A549 (cell line): ENCODE results near the gene MZT2A. TPM values are rescaled to one million over a fixed set of nuclear protein-coding genes. Genes with fewer than 3 reads are reported as not detected.
"Not testable (repeated sequence)": the region's sequence is repeated elsewhere in the genome, so short reads cannot be mapped to it uniquely, and the experiment has no call there.

Source experiments
- ATAC-seq, 2 experiments: fragments of 200-7000 bp in 1 of 2; fragments of >200 bp in 1 of 2; cut with Nextera tagmentation in 1 of 2; cut with Tn5 transposase in 1 of 2; 3 replicates each; pipeline versions ENCODE4 v1.8.0 to v1.9.1; 2018 to 2020; ENCODE audit warnings: mild to moderate bottlenecking in 1 of 2, moderate library complexity in 1 of 2
- CTCF ChIA-PET: fragments of 300-600 bp; sonication (Branson Sonifier 250); formaldehyde crosslinking; extraction: SDS; loops from one replicate; lab custom pipeline; 2021; ENCODE audit warnings: antibody characterized with exemption, inconsistent platforms; lab: Yijun Ruan, JAX
- POLR2A ChIA-PET: fragments of 350-600 bp; formaldehyde crosslinking; extraction: SDS; loops from one replicate; lab custom pipeline; 2021; ENCODE audit warnings: antibody characterized with exemption, inconsistent platforms; lab: Yijun Ruan, JAX
- DNase-seq, 2 experiments: peaks; one replicate each; pipeline versions ENCODE4 v3.0.0 to v3.0.0-alpha.2; 2011 to 2016; ENCODE audit warnings: low read depth in 1 of 2, low spot score in 1 of 2
- FAIRE-seq: peaks from 2 replicates; lab custom pipeline; 2011; peaks lifted over from hg19 to GRCh38; lab: Jason Lieb, UNC
- H3K27ac ChIP-seq, 2 experiments: fragments of >200 bp; sonication (Bioruptor Twin); formaldehyde crosslinking; 3 replicates each; pipeline ENCODE4 v1.5.1; 2016 to 2017
- H3K4me1 ChIP-seq: fragments of >200 bp; sonication (Bioruptor Twin); formaldehyde crosslinking; 3 replicates; pipeline ENCODE4 v1.6.1; 2016
- H3K4me2 ChIP-seq: fragments of >200 bp; sonication (Bioruptor Twin); formaldehyde crosslinking; 3 replicates; pipeline ENCODE4 v1.6.1; 2016
- H3K4me3 ChIP-seq: fragments of >200 bp; sonication (Bioruptor Twin); formaldehyde crosslinking; 3 replicates; pipeline ENCODE4 v1.5.1; 2016
- H3K9me3 ChIP-seq: fragments of >200 bp; sonication (Bioruptor Twin); formaldehyde crosslinking; 3 replicates; pipeline ENCODE4 v1.6.1; 2016
- CBX2 ChIP-seq: fragments of 200-600 bp; sonication (generic); IDR thresholded peaks from 2 replicates; pipeline ENCODE4 v1.6.1; 2016; ENCODE audit warnings: low read depth, mild to moderate bottlenecking, borderline replicate concordance
- CEBPB ChIP-seq, 2 experiments: fragments of >200 bp in 1 of 2; sonication (Bioruptor Twin) in 1 of 2; formaldehyde crosslinking in 1 of 2; IDR thresholded peaks; 2 replicates each; pipeline ENCODE4 v1.6.1; 2012 to 2016
- CHD2 ChIP-seq: fragments of 150-350 bp; IDR thresholded peaks from 2 replicates; pipeline ENCODE4 v1.6.1; 2014; ENCODE audit warnings: low read length; ENCODE audit not compliant: partially characterized antibody
- EHF ChIP-seq: fragments of 250-450 bp; sonication (Bioruptor Pico); IDR thresholded peaks from 2 replicates; pipeline ENCODE4 v1.5.0; 2020; ENCODE audit warnings: mild to moderate bottlenecking
- FOSB ChIP-seq: fragments of 250-450 bp; sonication (Bioruptor Pico); IDR thresholded peaks from 2 replicates; pipeline ENCODE4 v1.5.0; 2020; ENCODE audit warnings: mild to moderate bottlenecking, moderate library complexity
- HOXB13 ChIP-seq: fragments of 250-450 bp; sonication (Bioruptor Pico); IDR thresholded peaks from 2 replicates; pipeline ENCODE4 v1.5.0; 2020; ENCODE audit warnings: low read depth, mild to moderate bottlenecking, moderate library complexity
- JUN ChIP-seq, 2 experiments: fragments of >200 bp; sonication (Bioruptor Twin); formaldehyde crosslinking; IDR thresholded peaks; 2 replicates in 1 of 2; 3 replicates in 1 of 2; pipeline ENCODE4 v1.6.1; 2016 to 2017
- JUNB ChIP-seq: fragments of >200 bp; sonication (Bioruptor Twin); formaldehyde crosslinking; IDR thresholded peaks from 2 replicates; pipeline ENCODE4 v1.6.1; 2016
- KDM1A ChIP-seq: fragments of 200-600 bp; sonication (generic); IDR thresholded peaks from 2 replicates; pipeline ENCODE4 v1.6.1; 2016; ENCODE audit warnings: low read depth, mild to moderate bottlenecking
- RAD21 ChIP-seq, 2 experiments: fragments of >200 bp in 1 of 2; sonication (Bioruptor Twin) in 1 of 2; formaldehyde crosslinking in 1 of 2; IDR thresholded peaks in 1 of 2; conservative IDR thresholded peaks in 1 of 2; 2 replicates in 1 of 2; 3 replicates in 1 of 2; pipeline ENCODE4 v1.6.1; 2012 to 2018; ENCODE audit warnings: inconsistent platforms in 1 of 2
- SMC3 ChIP-seq: fragments of >200 bp; sonication (Bioruptor Twin); formaldehyde crosslinking; IDR thresholded peaks from 3 replicates; pipeline ENCODE4 v1.6.1; 2018; ENCODE audit warnings: inconsistent platforms
- ZC3H11A ChIP-seq: fragments of 450-650 bp; IDR thresholded peaks from 2 replicates; pipeline ENCODE4 v1.6.1; 2014; ENCODE audit warnings: antibody characterized with exemption, mild to moderate bottlenecking
- ZNF302 ChIP-seq: fragments of 250-450 bp; sonication (Bioruptor Pico); IDR thresholded peaks from 2 replicates; pipeline ENCODE4 v1.9.0; 2021; ENCODE audit warnings: inconsistent platforms, mild to moderate bottlenecking, moderate library complexity
- WGBS: methylation state at CpG from one replicate; pipeline ENCODE4 v1.1.6; 2017; ENCODE audit errors: missing lambda C conversion rate; 5-methylcytosine and 5-hydroxymethylcytosine counted together
- polyA plus RNA-seq, 4 experiments: library from polyadenylated mRNA; depleted of rRNA in 3 of 4; stranded (reverse); fragments of >200 nt; fragmentation: RNase III in 1 of 4; extraction: RNeasy Plus Mini Kit Qiagen cat#74134 plus additional on column Dnase treatment in 1 of 4; gene quantifications; 2 replicates in 3 of 4; 3 replicates in 1 of 4; pipeline ENCODE4 v1.2.3, GENCODE V29; 2011 to 2017
- TF ChIP-seq, protein P1 (sequence below): fragments of 250-450 bp; sonication (Bioruptor Pico); IDR thresholded peaks from 2 replicates; pipeline ENCODE4 v1.5.0; 2020; ENCODE audit warnings: low read depth, mild to moderate bottlenecking, moderate library complexity

The MZT2A gene
- polyA plus RNA-seq, 2 of the 4 experiments (the other 2 are of a cell fraction) = 69.2 to 119 TPM

GRCh38 chr2:131467722-131468121, 24.5 kb downstream of the MZT2A start:
- H3K4me3 ChIP-seq, ATAC-seq, FAIRE-seq, CTCF ChIA-PET, POLR2A ChIA-PET, H3K9me3 ChIP-seq, H3K4me2 ChIP-seq, H3K27ac ChIP-seq, H3K4me1 ChIP-seq, DNase-seq: not testable (repeated sequence)
- 87% methylated on average over 10 of the region's 10 CpGs for WGBS

- H3K4me3 ChIP-seq, FAIRE-seq, H3K27ac ChIP-seq, H3K9me3 ChIP-seq, DNase-seq, H3K4me2 ChIP-seq, H3K4me1 ChIP-seq, CTCF ChIA-PET, ATAC-seq, POLR2A ChIA-PET: not testable (repeated sequence)
- 39% methylated on average over 2 of the region's 2 CpGs for WGBS
Measured at GRCh38 chr2:131454914-131455313, 37.3 kb downstream of the MZT2A start.

- CTCF ChIA-PET, POLR2A ChIA-PET, DNase-seq, H3K27ac ChIP-seq, H3K9me3 ChIP-seq, H3K4me3 ChIP-seq, FAIRE-seq, ATAC-seq, H3K4me1 ChIP-seq, H3K4me2 ChIP-seq: not testable (repeated sequence)
- 18% methylated on average over 10 of the region's 10 CpGs for WGBS
Measured at GRCh38 chr2:131451265-131451949, 40.8 kb downstream of the MZT2A start.

DNA sequence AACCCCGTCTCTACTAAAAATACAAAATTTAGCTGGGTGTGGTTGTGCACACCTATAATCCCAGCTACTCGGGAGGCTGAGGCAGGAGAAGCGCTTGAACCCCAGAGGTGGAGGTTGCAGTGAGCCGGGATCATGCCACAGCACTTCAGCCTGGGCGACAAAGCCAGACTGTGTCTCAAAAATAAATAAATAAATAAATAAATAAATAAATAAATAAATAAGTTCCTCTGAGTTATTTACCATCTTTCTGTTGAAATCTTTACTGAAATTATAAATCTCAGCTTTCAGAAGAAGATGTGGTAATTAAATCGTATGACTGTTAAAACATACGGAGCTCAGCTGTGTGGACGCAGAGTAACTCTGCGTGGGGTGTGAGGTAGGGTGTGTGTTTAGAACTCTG, 44.2 kb downstream of the MZT2A start:
- H3K4me1 ChIP-seq, DNase-seq, H3K27ac ChIP-seq, CTCF ChIA-PET, FAIRE-seq, POLR2A ChIA-PET, ATAC-seq, H3K4me3 ChIP-seq, H3K9me3 ChIP-seq, H3K4me2 ChIP-seq: not testable (repeated sequence)
- WGBS = 59% methylated on average over 9 of the region's 9 CpGs
- peak; percentile 74 for TF ChIP-seq ZC3H11A

DNA sequence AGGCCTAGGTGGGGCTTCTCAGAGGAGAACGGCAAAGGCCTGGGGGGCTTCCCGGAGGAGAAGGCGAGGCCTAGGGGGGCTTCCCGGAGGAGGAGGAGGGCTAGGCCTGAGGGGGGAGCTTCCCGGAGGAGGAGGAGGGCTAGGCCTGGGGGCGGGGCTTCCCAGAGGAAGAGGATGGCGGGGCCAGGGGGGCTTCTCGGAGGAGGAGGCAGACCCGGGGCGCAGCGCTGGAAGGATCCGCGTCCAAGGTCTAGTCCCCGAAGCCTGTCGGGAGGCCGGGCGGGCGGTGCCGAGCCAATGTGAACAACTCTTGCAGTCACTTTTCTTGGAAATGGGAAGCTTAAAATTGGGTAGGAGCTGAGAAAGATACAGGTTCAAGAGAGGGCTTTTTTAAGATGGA, 46.3 kb downstream of the MZT2A start:
- FAIRE-seq (no peak), ATAC-seq (no peak), DNase-seq (no peak)
- 78% methylated on average over 7 of the region's 19 CpGs for WGBS
- Histone ChIP-seq H3K4me1 (no peaks in the 10 kb centered on the region), H3K9me3 (no peaks in the 10 kb centered on the region), H3K4me3 (no peak overlapping the region), H3K4me2 (no peak overlapping the region), H3K27ac (no peak overlapping the region)
- no peak for TF ChIP-seq EHF (CRISPR knock-in tag)
- TF ChIP-seq CHD2 = no peak
- TF ChIP-seq FOSB (CRISPR knock-in tag) = no peak
- TF ChIP-seq CBX2 = no peak
- TF ChIP-seq ZNF302 = no peak
- TF ChIP-seq RAD21 (conservative IDR thresholded peaks at IDR 0.05 in 1 of 2, IDR thresholded peaks at IDR 0.05 in 1 of 2) = no peak
- no peak for TF ChIP-seq CEBPB (IDR thresholded peaks at IDR 0.05)
- no peak for TF ChIP-seq KDM1A
- TF ChIP-seq SMC3 = no peak
- TF ChIP-seq JUN (IDR thresholded peaks at IDR 0.05) = no peak
- no peak for TF ChIP-seq JUNB
- TF ChIP-seq, protein P1, sequence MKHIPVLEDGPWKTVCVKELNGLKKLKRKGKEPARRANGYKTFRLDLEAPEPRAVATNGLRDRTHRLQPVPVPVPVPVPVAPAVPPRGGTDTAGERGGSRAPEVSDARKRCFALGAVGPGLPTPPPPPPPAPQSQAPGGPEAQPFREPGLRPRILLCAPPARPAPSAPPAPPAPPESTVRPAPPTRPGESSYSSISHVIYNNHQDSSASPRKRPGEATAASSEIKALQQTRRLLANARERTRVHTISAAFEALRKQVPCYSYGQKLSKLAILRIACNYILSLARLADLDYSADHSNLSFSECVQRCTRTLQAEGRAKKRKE (CRISPR knock-in tag) = no peak
- TF ChIP-seq HOXB13 (CRISPR knock-in tag) = no peak
- POLR2A ChIA-PET = no interaction called here
- CTCF ChIA-PET = no interaction called here

DNA sequence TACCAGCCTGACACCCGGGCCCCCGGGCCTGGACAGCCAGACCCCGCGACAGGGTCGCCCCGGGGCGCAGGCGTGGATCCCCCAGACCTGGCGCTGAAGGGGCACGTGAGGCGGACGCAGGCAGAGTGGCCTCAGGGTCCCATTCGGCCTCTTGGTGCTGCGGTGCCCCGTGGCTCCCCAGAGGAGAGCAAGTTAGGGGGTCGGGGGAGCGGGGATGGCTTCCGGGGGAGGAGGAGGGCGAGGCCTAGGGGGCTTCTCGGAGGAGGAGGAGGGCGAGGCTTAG, 46.7 kb downstream of the MZT2A start:
- H3K4me3 ChIP-seq, POLR2A ChIA-PET, DNase-seq, ATAC-seq, H3K9me3 ChIP-seq, FAIRE-seq, H3K27ac ChIP-seq, H3K4me2 ChIP-seq, CTCF ChIA-PET, H3K4me1 ChIP-seq: not testable (repeated sequence)
- no CpG with 5 or more reads among the region's 21 CpGs for WGBS

- H3K4me1 ChIP-seq, H3K4me3 ChIP-seq, DNase-seq, ATAC-seq, H3K9me3 ChIP-seq, H3K4me2 ChIP-seq, H3K27ac ChIP-seq, FAIRE-seq, CTCF ChIA-PET, POLR2A ChIA-PET: not testable (repeated sequence)
- WGBS = 87% methylated on average over 67 of the region's 90 CpGs
Measured at GRCh38 chr2:131444736-131445514, 47.3 kb downstream of the MZT2A start.

DNA sequence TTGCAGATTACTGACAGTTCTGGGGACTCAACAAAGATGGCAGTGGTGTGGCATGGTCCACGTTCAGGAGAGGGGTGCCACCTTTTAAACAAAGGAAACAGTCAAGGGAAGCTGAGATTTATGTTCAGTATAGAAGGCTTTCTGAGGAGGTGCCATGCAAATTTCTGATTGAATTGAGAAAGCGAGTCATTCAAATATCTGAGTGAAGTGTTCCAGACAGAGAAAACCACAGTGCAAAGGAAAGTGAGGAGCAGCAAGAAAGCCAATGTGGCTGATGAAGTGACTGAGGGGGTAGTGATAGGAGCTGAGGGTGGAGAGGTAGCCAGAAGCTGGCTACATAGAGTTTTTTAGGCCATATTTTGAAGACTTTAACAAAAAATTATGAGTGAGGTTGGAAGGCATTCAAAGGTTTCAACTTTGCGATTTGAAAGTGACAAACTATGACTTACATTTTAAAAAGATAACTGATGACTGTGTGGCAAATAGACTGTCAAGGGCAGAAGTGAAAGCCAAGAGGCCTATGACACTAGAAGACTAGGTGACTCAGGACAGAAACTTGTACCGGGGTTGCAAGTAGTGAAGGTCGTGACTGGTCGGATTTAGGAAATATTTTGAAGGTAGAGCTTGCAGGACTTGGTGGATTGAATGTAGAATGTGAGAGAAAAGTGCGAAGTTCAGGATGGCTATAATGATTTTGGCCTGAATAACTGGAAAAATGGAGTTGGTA, 51.3 kb downstream of the MZT2A start:
- H3K9me3 ChIP-seq, DNase-seq, H3K4me3 ChIP-seq, H3K4me2 ChIP-seq, H3K27ac ChIP-seq, POLR2A ChIA-PET, FAIRE-seq, ATAC-seq, CTCF ChIA-PET, H3K4me1 ChIP-seq: not testable (repeated sequence)
- 9% methylated on average over 7 of the region's 7 CpGs for WGBS
